Transverse colon (tissue), 4 donors: ENCODE results near the gene LRRC4. TPM values are rescaled to one million over a fixed set of nuclear protein-coding genes. Genes with fewer than 3 reads are reported as not detected.

Experiments
- DNase-seq: peaks from one replicate; pipeline ENCODE4 v3.0.0-alpha.2; 2019
- H3K27ac ChIP-seq, 4 donors: fragments of 200-600 bp; sonication (generic); 2 replicates each; pipeline ENCODE4 v1.5.1; 2016 to 2018; ENCODE audit warnings: inconsistent platforms in 4 of 4
- H3K27me3 ChIP-seq: fragments of 200-600 bp; sonication (generic); 2 replicates; pipeline ENCODE4 v1.5.1; 2017; ENCODE audit warnings: inconsistent platforms
- H3K36me3 ChIP-seq, 4 donors: fragments of 200-600 bp; sonication (generic); 2 replicates each; pipeline ENCODE4 v1.5.1; 2017 to 2019; ENCODE audit warnings: inconsistent platforms in 4 of 4
- H3K4me1 ChIP-seq, 4 donors: fragments of 200-600 bp; sonication (generic); 2 replicates each; pipeline ENCODE4 v1.5.1; 2017 to 2020; ENCODE audit warnings: inconsistent platforms in 4 of 4
- H3K4me3 ChIP-seq, 4 donors: fragments of 200-600 bp; sonication (generic); 1 replicate in 1 of 4; 2 replicates in 3 of 4; pipeline versions ENCODE4 v1.5.1 to v1.6.1; 2017 to 2019; ENCODE audit warnings: inconsistent platforms in 4 of 4
- H3K9me3 ChIP-seq, 2 donors: fragments of 200-600 bp; sonication (generic); 2 replicates each; pipeline ENCODE4 v1.5.1; 2017 to 2019; ENCODE audit warnings: inconsistent platforms in 2 of 2
- EP300 ChIP-seq: sonication (generic); formaldehyde crosslinking; IDR thresholded peaks from one replicate; pipeline ENCODE4 v1.6.1; 2017; ENCODE audit warnings: antibody characterized with exemption, low read depth
- POLR2A ChIP-seq: fragments of 450-650 bp; IDR thresholded peaks from one replicate; pipeline ENCODE4 v1.6.1; 2016; ENCODE audit warnings: antibody characterized with exemption, mild to moderate bottlenecking, moderate library complexity
- POLR2AphosphoS5 ChIP-seq, 3 donors: sonication (generic); formaldehyde crosslinking; IDR thresholded peaks; one replicate each; pipeline ENCODE4 v1.6.1; 2016; ENCODE audit warnings: antibody characterized with exemption in 3 of 3
- WGBS, 2 donors: methylation state at CpG; one replicate each; pipeline ENCODE4 v1.1.5; 2018; ENCODE audit warnings: low coverage in 1 of 2; 5-methylcytosine and 5-hydroxymethylcytosine counted together
- in situ Hi-C, 4 donors: fragments of 200-750 bp; cut with MboI; loops; one replicate each; pipeline versions ENCODE4 v1.15.0 to v1.15.1; 2017; ENCODE audit warnings: low sequenced_read_pairs in 3 of 4, low pct_ligation_motif_present in 1 of 4, low pct_unique_long_range_greater_than_20kb in 1 of 4
- intact Hi-C: fragments of 100-400 bp; cut with DNase I; formaldehyde crosslinking; loops from one replicate; pipeline ENCODE4 v1.15.1; 2023; ENCODE audit warnings: low total_unique reads
- total RNA-seq, 4 donors: library from RNA; depleted of rRNA; stranded (reverse); fragments of >200 nt; gene quantifications; one replicate each; pipeline ENCODE4 v1.1.0, GENCODE V29; 2016
- TF ChIP-seq, protein P1 (sequence below), 5 experiments: fragments of 200-600 bp in 3 of 5; fragments of 450-650 bp in 2 of 5; sonication (generic) in 3 of 5; IDR thresholded peaks; 1 replicate in 2 of 5; 2 replicates in 3 of 5; pipeline ENCODE4 v1.5.1; 2016 to 2017; ENCODE audit warnings: antibody characterized with exemption in 5 of 5, inconsistent platforms in 3 of 5, mild to moderate bottlenecking in 2 of 5, moderate library complexity in 1 of 5

Gene LRRC4
- total RNA-seq, 4 donors from 2014 or later, result 0.20 to 1.2 (median 0.96) TPM

DNA sequence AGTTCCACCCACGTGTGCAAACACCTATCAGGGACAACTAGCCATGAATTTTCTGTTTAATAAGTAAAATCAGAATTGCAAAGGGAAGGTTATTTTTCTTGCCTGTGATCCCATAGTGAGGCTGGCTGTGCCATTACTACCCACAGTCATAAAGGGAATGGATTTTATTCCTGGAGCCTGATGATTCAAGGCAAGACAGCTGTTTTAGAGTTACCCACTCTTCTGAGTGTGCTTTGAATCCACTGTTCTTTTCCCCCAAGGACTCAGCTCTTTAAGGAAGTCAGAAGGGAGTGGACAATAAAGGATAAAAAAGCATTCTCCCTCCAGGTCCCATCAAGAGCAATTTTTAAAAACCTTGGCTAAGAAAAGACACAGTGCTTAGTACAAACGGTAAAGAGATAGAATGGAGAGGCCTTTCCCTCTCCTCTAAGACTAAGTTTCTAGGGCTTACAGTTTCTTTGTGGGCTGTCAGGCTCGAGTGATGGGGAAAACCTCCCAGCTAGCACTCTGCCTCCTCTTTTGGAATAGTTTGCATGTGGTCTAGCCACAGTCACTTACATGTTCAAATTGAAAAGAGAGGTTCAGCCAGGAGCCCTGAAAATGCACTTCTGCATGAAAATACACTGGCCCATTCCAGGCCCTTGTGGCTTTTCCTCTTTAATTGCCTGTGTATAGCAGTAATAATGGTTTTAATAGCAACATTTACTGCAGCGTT, 5.1 kb upstream of the LRRC4 start:
- intact Hi-C loops (loop anchor here (10.0 kb wide), 2 partner anchors 202 to 322 kb away; no protein-coding TSS in a partner anchor), in situ Hi-C loops (loop anchor here in 1 of 4 donors (25.0 kb wide), 1 partner anchor 324 kb away; no protein-coding TSS in a partner anchor)
- Histone ChIP-seq H3K27ac (no peak overlapping the region), H3K4me3 (no peak overlapping the region), H3K4me1 (peaks cover 0 to 23% (median 18%) of the 10 kb centered on the region in 4 donors), H3K36me3 (no peaks in the 10 kb centered on the region), H3K9me3 (no peaks in the 10 kb centered on the region), H3K27me3 (peaks cover 15% of the 10 kb centered on the region)
- DNase-seq, result no peak
- TF ChIP-seq, protein P1, sequence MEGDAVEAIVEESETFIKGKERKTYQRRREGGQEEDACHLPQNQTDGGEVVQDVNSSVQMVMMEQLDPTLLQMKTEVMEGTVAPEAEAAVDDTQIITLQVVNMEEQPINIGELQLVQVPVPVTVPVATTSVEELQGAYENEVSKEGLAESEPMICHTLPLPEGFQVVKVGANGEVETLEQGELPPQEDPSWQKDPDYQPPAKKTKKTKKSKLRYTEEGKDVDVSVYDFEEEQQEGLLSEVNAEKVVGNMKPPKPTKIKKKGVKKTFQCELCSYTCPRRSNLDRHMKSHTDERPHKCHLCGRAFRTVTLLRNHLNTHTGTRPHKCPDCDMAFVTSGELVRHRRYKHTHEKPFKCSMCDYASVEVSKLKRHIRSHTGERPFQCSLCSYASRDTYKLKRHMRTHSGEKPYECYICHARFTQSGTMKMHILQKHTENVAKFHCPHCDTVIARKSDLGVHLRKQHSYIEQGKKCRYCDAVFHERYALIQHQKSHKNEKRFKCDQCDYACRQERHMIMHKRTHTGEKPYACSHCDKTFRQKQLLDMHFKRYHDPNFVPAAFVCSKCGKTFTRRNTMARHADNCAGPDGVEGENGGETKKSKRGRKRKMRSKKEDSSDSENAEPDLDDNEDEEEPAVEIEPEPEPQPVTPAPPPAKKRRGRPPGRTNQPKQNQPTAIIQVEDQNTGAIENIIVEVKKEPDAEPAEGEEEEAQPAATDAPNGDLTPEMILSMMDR (IDR thresholded peaks at IDR 0.05), result no peak
- no peak for TF ChIP-seq POLR2AphosphoS5 (IDR thresholded peaks at IDR 0.05)
- no peak for TF ChIP-seq EP300
- no peak for TF ChIP-seq POLR2A
- 67 to 75% methylated on average over 3 to 4 of the region's 4 CpGs for WGBS, 2 donors

DNA sequence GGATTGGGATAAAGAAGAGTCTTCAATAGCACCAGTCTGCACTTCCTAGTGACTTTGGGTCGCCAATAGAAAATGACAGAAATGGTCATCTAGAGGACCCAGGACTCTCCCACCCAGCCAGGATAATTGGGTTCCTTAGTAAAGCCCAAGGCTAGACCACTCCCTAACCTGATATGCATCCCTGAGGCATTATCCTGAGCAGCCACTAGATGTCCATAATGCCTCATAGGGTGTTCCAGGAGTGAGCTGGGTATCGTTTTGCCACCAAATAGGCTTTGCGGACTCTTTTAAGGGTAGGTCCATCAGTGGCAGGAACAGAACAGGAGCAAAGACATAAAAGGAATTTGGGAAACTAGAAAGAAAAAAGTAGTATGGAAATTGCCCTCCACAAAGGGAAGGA, 4.5 kb upstream of the LRRC4 start:
- in situ Hi-C loops (loop anchor here in 1 of 4 donors (25.0 kb wide), 1 partner anchor 323 kb away; no protein-coding TSS in a partner anchor), intact Hi-C loops (loop anchor here (10.0 kb wide), 2 partner anchors 201 to 321 kb away; no protein-coding TSS in a partner anchor)
- peaks cover 21% of the 10 kb centered on the region for H3K27me3 ChIP-seq
- H3K36me3 ChIP-seq, result no peaks in the 10 kb centered on the region
- TF ChIP-seq, protein P1 (IDR thresholded peaks at IDR 0.05), result peak in 3 of 5 experiments; percentile 23 to 31 (median 24)
- TF ChIP-seq POLR2AphosphoS5 (IDR thresholded peaks at IDR 0.05) (no peak), POLR2A (no peak), EP300 (no peak)
- no peaks in the 10 kb centered on the region for H3K9me3 ChIP-seq
- peaks cover 4 to 21% (median 17%) of the 10 kb centered on the region in 4 donors for H3K4me1 ChIP-seq
- WGBS, 2 donors, result 90 to 100% methylated on average over 1 to 3 of the region's 3 CpGs
- H3K27ac ChIP-seq, result no peak overlapping the region
- no peak overlapping the region for H3K4me3 ChIP-seq
- DNase-seq, result no peak

DNA sequence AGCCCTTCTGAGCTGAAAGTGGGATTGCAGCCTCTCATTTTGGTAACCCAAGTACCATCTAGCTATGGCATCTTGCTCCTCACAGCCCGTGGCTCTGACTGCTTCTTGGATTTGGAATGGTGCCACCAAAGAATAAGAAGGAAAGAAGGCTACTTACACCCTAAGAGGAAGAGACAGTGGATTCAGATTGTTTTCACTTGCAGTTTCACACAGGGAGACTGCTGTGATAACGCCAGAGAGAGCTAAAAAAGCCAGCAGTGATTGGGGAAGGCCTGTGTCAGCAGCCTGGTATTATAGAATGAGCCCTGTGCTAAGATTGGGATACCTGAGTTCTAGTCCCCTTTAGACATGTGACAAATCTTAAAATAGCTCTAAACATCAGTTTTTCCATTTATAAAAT, 3.6 kb upstream of the LRRC4 start:
- TF ChIP-seq POLR2AphosphoS5 (IDR thresholded peaks at IDR 0.05), result no peak
- TF ChIP-seq, protein P1 (IDR thresholded peaks at IDR 0.05), result no peak
- no peak for TF ChIP-seq EP300
- TF ChIP-seq POLR2A, result no peak
- in situ Hi-C loops, result loop anchor here in 1 of 4 donors (25.0 kb wide), 1 partner anchor 323 kb away; no protein-coding TSS in a partner anchor
- no peaks in the 10 kb centered on the region for H3K36me3 ChIP-seq
- no peak for DNase-seq
- intact Hi-C loops, result loop anchor here (10.0 kb wide), 2 partner anchors 200 to 320 kb away; no protein-coding TSS in a partner anchor
- H3K4me1 ChIP-seq, result peaks cover 8 to 23% (median 19%) of the 10 kb centered on the region in 4 donors
- no peaks in the 10 kb centered on the region for H3K9me3 ChIP-seq
- 58 to 75% methylated on average over 1 to 2 of the region's 2 CpGs for WGBS, 2 donors
- H3K27ac ChIP-seq, result no peak overlapping the region
- peaks cover 26% of the 10 kb centered on the region for H3K27me3 ChIP-seq
- no peak overlapping the region for H3K4me3 ChIP-seq

DNA sequence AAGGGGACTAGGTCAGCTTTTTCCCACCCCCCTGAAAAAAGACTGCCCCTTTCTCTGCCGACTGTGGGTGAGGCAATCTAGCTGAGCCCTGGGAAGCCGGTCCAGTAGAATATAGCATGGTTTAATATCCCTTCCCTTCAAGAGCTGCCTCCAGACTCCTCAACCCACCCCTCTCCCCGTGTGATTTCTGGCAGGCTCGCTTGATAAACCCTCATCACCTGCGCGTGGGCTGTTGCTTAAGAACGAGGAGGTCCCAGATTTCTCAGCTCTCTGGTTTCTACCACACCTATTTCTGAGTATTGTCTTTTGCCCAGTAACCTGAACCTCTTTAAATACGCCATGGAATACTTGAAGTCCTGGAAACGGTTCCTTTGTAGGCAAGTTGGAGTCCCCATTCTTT, 2.0 kb upstream of the LRRC4 start:
- Histone ChIP-seq H3K9me3 (no peaks in the 10 kb centered on the region), H3K4me3 (no peak overlapping the region), H3K27ac (no peak overlapping the region), H3K27me3 (peaks cover 26% of the 10 kb centered on the region), H3K36me3 (no peaks in the 10 kb centered on the region), H3K4me1 (peaks cover 8 to 23% (median 14%) of the 10 kb centered on the region in 4 donors)
- no peak for DNase-seq
- TF ChIP-seq, protein P1 (IDR thresholded peaks at IDR 0.05), result no peak
- no peak for TF ChIP-seq EP300
- TF ChIP-seq POLR2AphosphoS5 (IDR thresholded peaks at IDR 0.05), result no peak
- TF ChIP-seq POLR2A, result no peak
- intact Hi-C loops, result loop anchor here (10.0 kb wide), 2 partner anchors 198 to 318 kb away; no protein-coding TSS in a partner anchor
- 87 to 100% methylated on average over 3 to 9 of the region's 9 CpGs for WGBS, 2 donors
- in situ Hi-C loops, result loop anchor here in 1 of 4 donors (25.0 kb wide), 1 partner anchor 321 kb away; no protein-coding TSS in a partner anchor
